Measurements from ENCODE around the gene MYBL2.

The MYBL2 gene

GRCh38 chr20:43723186-43723585, 56.3 kb downstream of the MYBL2 start:
- H3K9me3 ChIP-seq (ENCODE audit: control insufficient read depth, insufficient read depth, low read length), result no peaks in the 10 kb centered on the region
- H3K36me3 ChIP-seq (ENCODE audit: insufficient read depth, low read length), result no peaks in the 10 kb centered on the region
- H3K4me1 ChIP-seq (ENCODE audit: insufficient read depth, low read length), result peaks cover 10% of the 10 kb centered on the region; the same call in 1 of the 2 replicates
- no peak overlapping the region for H3K9ac ChIP-seq (ENCODE audit: low read depth, low read length)

GRCh38 chr20:43723735-43724134, 56.8 kb downstream of the MYBL2 start:
- peaks cover 10% of the 10 kb centered on the region; the same call in 1 of the 2 replicates for H3K4me1 ChIP-seq (ENCODE audit: insufficient read depth, low read length)
- no peaks in the 10 kb centered on the region for H3K36me3 ChIP-seq (ENCODE audit: insufficient read depth, low read length)
- H3K9ac ChIP-seq (ENCODE audit: low read depth, low read length), result no peak overlapping the region
- no peaks in the 10 kb centered on the region for H3K9me3 ChIP-seq (ENCODE audit: control insufficient read depth, insufficient read depth, low read length)

- no peaks in the 10 kb centered on the region for H3K9me3 ChIP-seq (ENCODE audit: control insufficient read depth, insufficient read depth, low read length)
- no peak overlapping the region for H3K9ac ChIP-seq (ENCODE audit: low read depth, low read length)
- H3K36me3 ChIP-seq (ENCODE audit: insufficient read depth, low read length), result no peaks in the 10 kb centered on the region
- H3K4me1 ChIP-seq (ENCODE audit: insufficient read depth, low read length), result peaks cover 10% of the 10 kb centered on the region; the same call in 1 of the 2 replicates
These were observed 57.5 kb downstream of the MYBL2 start for GRCh38 chr20:43724383-43724782.

- H3K9ac ChIP-seq (ENCODE audit: low read depth, low read length), result no peak overlapping the region
- H3K36me3 ChIP-seq (ENCODE audit: insufficient read depth, low read length), result no peaks in the 10 kb centered on the region
- no peaks in the 10 kb centered on the region for H3K9me3 ChIP-seq (ENCODE audit: control insufficient read depth, insufficient read depth, low read length)
- peaks cover 10% of the 10 kb centered on the region; the same call in 1 of the 2 replicates for H3K4me1 ChIP-seq (ENCODE audit: insufficient read depth, low read length)
These were observed 58.8 kb downstream of the MYBL2 start for GRCh38 chr20:43725666-43726065.

GRCh38 chr20:43726333-43726732, 59.4 kb downstream of the MYBL2 start:
- Histone ChIP-seq H3K9ac (ENCODE audit: low read depth, low read length) (no peak overlapping the region), H3K36me3 (ENCODE audit: insufficient read depth, low read length) (no peaks in the 10 kb centered on the region), H3K9me3 (ENCODE audit: control insufficient read depth, insufficient read depth, low read length) (no peaks in the 10 kb centered on the region), H3K4me1 (ENCODE audit: insufficient read depth, low read length) (peaks cover 5% of the 10 kb centered on the region; the same call in 1 of the 2 replicates)

GRCh38 chr20:43726811-43727338, 60.0 kb downstream of the MYBL2 start, which contains the start of gene GTSF1L:
Gene GTSF1L, minus strand, starts transcription at chr20:43727002. Its CDS starts 308 bp downstream, at chr20:43726694.
- no peaks in the 10 kb centered on the region for H3K36me3 ChIP-seq (ENCODE audit: insufficient read depth, low read length)
- H3K9ac ChIP-seq (ENCODE audit: low read depth, low read length), result no peak within 1 kb of the TSS
- H3K9me3 ChIP-seq (ENCODE audit: control insufficient read depth, insufficient read depth, low read length), result no peaks in the 10 kb centered on the region
- no peaks in the 10 kb centered on the region; the same call in 1 of the 2 replicates for H3K4me1 ChIP-seq (ENCODE audit: insufficient read depth, low read length)

GRCh38 chr20:43727980-43728590, 61.2 kb downstream of the MYBL2 start:
- Histone ChIP-seq H3K9me3 (ENCODE audit: control insufficient read depth, insufficient read depth, low read length) (no peaks in the 10 kb centered on the region), H3K36me3 (ENCODE audit: insufficient read depth, low read length) (no peaks in the 10 kb centered on the region), H3K9ac (ENCODE audit: low read depth, low read length) (no peak overlapping the region), H3K4me1 (ENCODE audit: insufficient read depth, low read length) (no peaks in the 10 kb centered on the region; the same call in 1 of the 2 replicates)

GRCh38 chr20:43728686-43729255, 61.9 kb downstream of the MYBL2 start:
- Histone ChIP-seq H3K9me3 (ENCODE audit: control insufficient read depth, insufficient read depth, low read length) (no peaks in the 10 kb centered on the region), H3K36me3 (ENCODE audit: insufficient read depth, low read length) (no peaks in the 10 kb centered on the region), H3K9ac (ENCODE audit: low read depth, low read length) (no peak overlapping the region), H3K4me1 (ENCODE audit: insufficient read depth, low read length) (no peaks in the 10 kb centered on the region; the same call in 1 of the 2 replicates)

GRCh38 chr20:43731469-43731868, 64.6 kb downstream of the MYBL2 start:
- H3K36me3 ChIP-seq (ENCODE audit: insufficient read depth, low read length), result no peaks in the 10 kb centered on the region
- H3K9ac ChIP-seq (ENCODE audit: low read depth, low read length), result no peak overlapping the region
- no peaks in the 10 kb centered on the region for H3K9me3 ChIP-seq (ENCODE audit: control insufficient read depth, insufficient read depth, low read length)
- no peaks in the 10 kb centered on the region; the same call in 1 of the 2 replicates for H3K4me1 ChIP-seq (ENCODE audit: insufficient read depth, low read length)

GRCh38 chr20:43731927-43732326, 65.0 kb downstream of the MYBL2 start:
- no peak overlapping the region for H3K9ac ChIP-seq (ENCODE audit: low read depth, low read length)
- no peaks in the 10 kb centered on the region for H3K36me3 ChIP-seq (ENCODE audit: insufficient read depth, low read length)
- no peaks in the 10 kb centered on the region for H3K9me3 ChIP-seq (ENCODE audit: control insufficient read depth, insufficient read depth, low read length)
- peaks cover 1% of the 10 kb centered on the region; the same call in 1 of the 2 replicates for H3K4me1 ChIP-seq (ENCODE audit: insufficient read depth, low read length)

- peaks cover 4% of the 10 kb centered on the region; the same call in 1 of the 2 replicates for H3K4me1 ChIP-seq (ENCODE audit: insufficient read depth, low read length)
These were observed 69.8 kb downstream of the MYBL2 start for GRCh38 chr20:43736588-43737158.

GRCh38 chr20:43737925-43738324, 71.0 kb downstream of the MYBL2 start:
- Histone ChIP-seq H3K9ac (ENCODE audit: low read depth, low read length) (no peak overlapping the region), H3K9me3 (ENCODE audit: control insufficient read depth, insufficient read depth, low read length) (no peaks in the 10 kb centered on the region), H3K4me1 (ENCODE audit: insufficient read depth, low read length) (peaks cover 4% of the 10 kb centered on the region; the same call in 1 of the 2 replicates), H3K36me3 (ENCODE audit: insufficient read depth, low read length) (no peaks in the 10 kb centered on the region)

More at GRCh38 chr20:43736588-43737158, 69.8 kb downstream of the MYBL2 start:
- no peak overlapping the region for H3K9ac ChIP-seq (ENCODE audit: low read depth, low read length)
- H3K9me3 ChIP-seq (ENCODE audit: control insufficient read depth, insufficient read depth, low read length), result no peaks in the 10 kb centered on the region
- H3K36me3 ChIP-seq (ENCODE audit: insufficient read depth, low read length), result no peaks in the 10 kb centered on the region

- peaks cover 4% of the 10 kb centered on the region; the same call in 1 of the 2 replicates for H3K4me1 ChIP-seq (ENCODE audit: insufficient read depth, low read length)
These were observed 72.3 kb downstream of the MYBL2 start for GRCh38 chr20:43739148-43739749.

GRCh38 chr20:43740642-43741041, 73.7 kb downstream of the MYBL2 start:
- Histone ChIP-seq H3K4me1 (ENCODE audit: insufficient read depth, low read length) (peaks cover 4% of the 10 kb centered on the region; the same call in 1 of the 2 replicates), H3K9ac (ENCODE audit: low read depth, low read length) (no peak overlapping the region), H3K9me3 (ENCODE audit: control insufficient read depth, insufficient read depth, low read length) (no peaks in the 10 kb centered on the region), H3K36me3 (ENCODE audit: insufficient read depth, low read length) (no peaks in the 10 kb centered on the region)

More at GRCh38 chr20:43739148-43739749, 72.3 kb downstream of the MYBL2 start:
- Histone ChIP-seq H3K36me3 (ENCODE audit: insufficient read depth, low read length) (no peaks in the 10 kb centered on the region), H3K9ac (ENCODE audit: low read depth, low read length) (no peak overlapping the region), H3K9me3 (ENCODE audit: control insufficient read depth, insufficient read depth, low read length) (no peaks in the 10 kb centered on the region)
